ENCODE measurements around the gene NMRK2. TPM values are rescaled to one million over a fixed set of nuclear protein-coding genes. Genes with fewer than 3 reads are reported as not detected.

Gene NMRK2
- polyA plus RNA-seq, 3 donors = not detected

DNA sequence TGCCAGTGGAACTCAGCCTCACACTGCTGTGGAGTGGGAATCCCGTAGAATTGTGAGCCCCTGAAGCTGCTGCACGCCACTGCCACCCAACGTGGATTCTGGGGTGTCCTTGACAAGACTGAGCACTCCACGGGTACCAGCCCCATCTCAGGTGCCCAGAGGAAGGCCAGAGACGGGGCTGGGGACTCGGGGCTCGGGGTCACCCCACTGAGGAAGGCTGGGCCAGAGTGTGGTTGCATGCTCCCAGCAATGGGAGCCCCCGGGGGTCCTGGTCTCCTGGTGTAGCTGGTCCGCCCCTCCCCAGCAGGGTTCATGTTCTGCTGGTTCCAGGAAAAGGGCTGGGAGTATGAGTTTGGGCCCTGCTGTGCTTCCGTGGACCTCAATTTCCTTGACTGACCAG lies 22.8 kb downstream of the NMRK2 start:
- intact Hi-C loops (cut with micrococcal nuclease) = no loop called here
- no peak overlapping the region for H3K9ac ChIP-seq (ENCODE audit: insufficient read depth, low read length, poor library complexity, severe bottlenecking)
- H3K9me3 ChIP-seq (replicated peaks in 1 of 2; ENCODE audit: control insufficient read depth in 1 of 2, insufficient read depth in 1 of 2, low read length in 2 of 2) = no peaks in the 10 kb centered on the region
- WGBS (ENCODE audit: insufficient coverage) = 93% methylated on average over 9 of the region's 10 CpGs
- H3K27ac ChIP-seq (ENCODE audit: low read depth in 1 of 2, low read length in 2 of 2) = no peak overlapping the region
- Mint-ChIP-seq H3K27me3 (ENCODE audit: low read depth in 3 of 3) (peaks cover 4 to 9% (median 8%) of the 10 kb centered on the region in 3 donors), H3K9me3 (peaks cover 0 to 2% (median 0%) of the 10 kb centered on the region in 7 donors), H3K4me1 (peaks cover 21% of the 10 kb centered on the region), H3K27ac (no peak overlapping the region), H3K4me3 (no peak overlapping the region), H3K36me3 (peaks cover 14 to 39% of the 10 kb centered on the region in 2 donors)
- no peak overlapping the region for H3K4me2 ChIP-seq (replicated peaks; ENCODE audit: extremely low read depth, low read length, poor library complexity, severe bottlenecking)
- H3K4me1 ChIP-seq (ENCODE audit: control insufficient read depth in 1 of 2, insufficient read depth in 2 of 2, low read length in 2 of 2) = peaks cover 0 to 12% of the 10 kb centered on the region in 2 donors
- no peak overlapping the region for H2AFZ ChIP-seq (ENCODE audit: insufficient read depth, low read depth, low read length, poor library complexity, severe bottlenecking)
- no peak for DNase-seq
- no peak overlapping the region for H3K4me3 ChIP-seq (replicated peaks in 1 of 3; ENCODE audit: low read depth in 2 of 3, low read length in 3 of 3)
- peaks cover 27 to 45% of the 10 kb centered on the region in 2 donors for H3K36me3 ChIP-seq (replicated peaks in 1 of 2; ENCODE audit: control insufficient read depth in 1 of 2, insufficient read depth in 2 of 2, low read length in 2 of 2)
- TF ChIP-seq, protein P1, sequence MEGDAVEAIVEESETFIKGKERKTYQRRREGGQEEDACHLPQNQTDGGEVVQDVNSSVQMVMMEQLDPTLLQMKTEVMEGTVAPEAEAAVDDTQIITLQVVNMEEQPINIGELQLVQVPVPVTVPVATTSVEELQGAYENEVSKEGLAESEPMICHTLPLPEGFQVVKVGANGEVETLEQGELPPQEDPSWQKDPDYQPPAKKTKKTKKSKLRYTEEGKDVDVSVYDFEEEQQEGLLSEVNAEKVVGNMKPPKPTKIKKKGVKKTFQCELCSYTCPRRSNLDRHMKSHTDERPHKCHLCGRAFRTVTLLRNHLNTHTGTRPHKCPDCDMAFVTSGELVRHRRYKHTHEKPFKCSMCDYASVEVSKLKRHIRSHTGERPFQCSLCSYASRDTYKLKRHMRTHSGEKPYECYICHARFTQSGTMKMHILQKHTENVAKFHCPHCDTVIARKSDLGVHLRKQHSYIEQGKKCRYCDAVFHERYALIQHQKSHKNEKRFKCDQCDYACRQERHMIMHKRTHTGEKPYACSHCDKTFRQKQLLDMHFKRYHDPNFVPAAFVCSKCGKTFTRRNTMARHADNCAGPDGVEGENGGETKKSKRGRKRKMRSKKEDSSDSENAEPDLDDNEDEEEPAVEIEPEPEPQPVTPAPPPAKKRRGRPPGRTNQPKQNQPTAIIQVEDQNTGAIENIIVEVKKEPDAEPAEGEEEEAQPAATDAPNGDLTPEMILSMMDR (IDR thresholded peaks at IDR 0.05) = no peak
- H3K27me3 ChIP-seq (ENCODE audit: control insufficient read depth in 2 of 2, insufficient read depth in 2 of 2, low read length in 2 of 2) = no peaks in the 10 kb centered on the region
- no peaks in the 10 kb centered on the region for H3K79me2 ChIP-seq (ENCODE audit: insufficient read depth, low read length)
- H4K20me1 ChIP-seq (ENCODE audit: insufficient read depth, low read length) = peaks cover 8% of the 10 kb centered on the region

DNA sequence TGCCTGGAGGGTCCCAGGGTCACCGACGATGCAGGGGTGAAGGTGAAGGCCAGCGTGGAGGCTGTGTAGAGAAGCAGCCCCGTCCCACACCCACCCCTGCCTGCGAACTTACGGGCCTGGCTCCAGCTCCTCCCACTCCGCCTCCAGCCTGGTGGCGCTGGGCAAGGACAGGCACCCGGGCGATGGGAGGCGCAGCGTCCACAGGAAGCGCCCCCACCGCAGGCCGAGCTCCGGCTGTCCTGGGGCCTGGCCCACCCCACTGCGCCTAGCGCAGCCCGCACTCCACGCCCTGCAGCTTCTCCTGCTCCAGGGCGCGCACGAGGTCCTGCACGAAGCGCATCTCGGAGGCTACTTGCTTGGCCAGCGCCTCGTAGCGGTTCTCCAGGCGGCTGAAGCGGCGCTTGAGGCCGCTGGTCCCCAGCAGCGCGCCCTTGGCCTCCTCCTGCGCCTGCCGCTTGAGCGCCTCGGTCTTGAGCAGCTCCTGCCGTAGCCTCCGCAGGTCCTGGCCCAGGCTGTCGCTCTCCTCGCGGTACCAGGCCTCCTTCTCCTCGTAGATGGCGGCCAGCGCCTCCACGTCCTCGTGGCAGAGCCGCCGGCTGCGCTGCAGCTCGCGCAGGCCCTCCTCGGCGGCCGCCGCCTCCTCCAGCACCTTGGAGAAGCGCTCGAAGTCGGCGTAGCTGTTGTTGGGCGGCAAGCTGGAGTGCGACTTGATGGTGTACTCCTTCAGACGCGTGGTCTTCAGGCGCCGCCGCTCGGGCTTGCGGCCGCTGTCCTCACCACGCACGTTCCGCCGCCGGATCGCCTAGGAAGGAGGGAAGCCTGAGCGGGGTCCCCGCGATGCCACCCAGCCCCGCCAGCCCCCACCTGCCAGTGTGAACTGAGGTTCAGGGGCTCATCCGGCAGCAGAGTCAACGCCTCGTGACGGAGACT lies 26.2 kb downstream of the NMRK2 start:
- Histone ChIP-seq H3K4me2 (replicated peaks; ENCODE audit: extremely low read depth, low read length, poor library complexity, severe bottlenecking) (no peak overlapping the region), H3K4me1 (ENCODE audit: control insufficient read depth in 1 of 2, insufficient read depth in 2 of 2, low read length in 2 of 2) (no peaks in the 10 kb centered on the region), H3K9me3 (replicated peaks in 1 of 2; ENCODE audit: control insufficient read depth in 1 of 2, insufficient read depth in 1 of 2, low read length in 2 of 2) (no peaks in the 10 kb centered on the region), H3K79me2 (ENCODE audit: insufficient read depth, low read length) (no peaks in the 10 kb centered on the region), H3K27me3 (ENCODE audit: control insufficient read depth in 2 of 2, insufficient read depth in 2 of 2, low read length in 2 of 2) (no peaks in the 10 kb centered on the region), H2AFZ (ENCODE audit: insufficient read depth, low read depth, low read length, poor library complexity, severe bottlenecking) (no peak overlapping the region), H3K9ac (ENCODE audit: insufficient read depth, low read length, poor library complexity, severe bottlenecking) (no peak overlapping the region), H3K4me3 (replicated peaks in 1 of 3; ENCODE audit: low read depth in 2 of 3, low read length in 3 of 3) (no peak overlapping the region), H4K20me1 (ENCODE audit: insufficient read depth, low read length) (peaks cover 8% of the 10 kb centered on the region), H3K27ac (ENCODE audit: low read depth in 1 of 2, low read length in 2 of 2) (no peak overlapping the region), H3K36me3 (replicated peaks in 1 of 2; ENCODE audit: control insufficient read depth in 1 of 2, insufficient read depth in 2 of 2, low read length in 2 of 2) (peaks cover 58 to 77% of the 10 kb centered on the region in 2 donors)
- peaks cover 0 to 1% (median 0%) of the 10 kb centered on the region in 3 donors for H3K27me3 Mint-ChIP-seq (ENCODE audit: low read depth in 3 of 3)
- H3K4me1 Mint-ChIP-seq = no peaks in the 10 kb centered on the region
- TF ChIP-seq, protein P1 (IDR thresholded peaks at IDR 0.05) = no peak
- H3K4me3 Mint-ChIP-seq = no peak overlapping the region
- peaks cover 0 to 2% (median 0%) of the 10 kb centered on the region in 7 donors for H3K9me3 Mint-ChIP-seq
- H3K36me3 Mint-ChIP-seq = peaks cover 39 to 71% of the 10 kb centered on the region in 2 donors
- DNase-seq = no peak
- intact Hi-C loops (cut with micrococcal nuclease) = no loop called here
- no peak overlapping the region for H3K27ac Mint-ChIP-seq
- 98% methylated on average over 82 of the region's 86 CpGs for WGBS (ENCODE audit: insufficient coverage)
